ENCODE data around the gene TMEM130.

DNA sequence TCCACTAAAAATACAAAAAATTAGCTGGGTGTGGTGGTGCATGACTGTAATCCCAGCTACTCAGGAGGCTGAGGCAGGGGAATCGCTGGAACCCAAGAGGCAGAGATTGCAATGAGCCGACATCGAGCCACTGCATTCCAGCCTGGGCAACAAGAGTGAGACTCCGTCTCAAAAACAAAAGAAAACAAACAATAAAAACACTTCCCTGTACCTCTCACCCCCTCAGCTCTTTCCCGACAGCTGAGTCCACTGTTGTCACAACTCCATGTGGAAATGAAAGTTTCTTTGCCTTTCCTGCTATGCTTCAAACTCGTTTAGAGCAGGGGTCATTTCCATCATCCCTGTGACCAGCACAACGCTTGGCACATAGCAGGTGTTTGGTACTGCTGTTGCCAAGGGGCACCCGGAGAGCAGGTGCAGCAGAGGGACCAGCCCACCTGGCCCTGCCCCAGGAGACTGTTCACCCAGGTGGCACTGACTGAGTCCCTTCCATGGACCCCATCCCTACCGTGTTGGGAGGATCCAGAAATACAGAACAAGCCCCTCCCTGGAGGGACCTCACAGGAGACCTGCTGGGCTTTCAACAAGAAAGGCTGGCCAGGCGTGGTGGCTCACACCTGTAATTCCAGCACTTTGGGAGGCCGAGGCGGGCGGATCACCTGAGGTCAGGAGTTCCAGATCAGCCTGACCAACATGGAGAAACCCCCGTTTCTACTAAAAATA lies 4.9 kb downstream of the TMEM130 start:
- TF ChIP-seq EP300 (IDR thresholded peaks at IDR 0.05) = no peak
- TF ChIP-seq, protein P1, sequence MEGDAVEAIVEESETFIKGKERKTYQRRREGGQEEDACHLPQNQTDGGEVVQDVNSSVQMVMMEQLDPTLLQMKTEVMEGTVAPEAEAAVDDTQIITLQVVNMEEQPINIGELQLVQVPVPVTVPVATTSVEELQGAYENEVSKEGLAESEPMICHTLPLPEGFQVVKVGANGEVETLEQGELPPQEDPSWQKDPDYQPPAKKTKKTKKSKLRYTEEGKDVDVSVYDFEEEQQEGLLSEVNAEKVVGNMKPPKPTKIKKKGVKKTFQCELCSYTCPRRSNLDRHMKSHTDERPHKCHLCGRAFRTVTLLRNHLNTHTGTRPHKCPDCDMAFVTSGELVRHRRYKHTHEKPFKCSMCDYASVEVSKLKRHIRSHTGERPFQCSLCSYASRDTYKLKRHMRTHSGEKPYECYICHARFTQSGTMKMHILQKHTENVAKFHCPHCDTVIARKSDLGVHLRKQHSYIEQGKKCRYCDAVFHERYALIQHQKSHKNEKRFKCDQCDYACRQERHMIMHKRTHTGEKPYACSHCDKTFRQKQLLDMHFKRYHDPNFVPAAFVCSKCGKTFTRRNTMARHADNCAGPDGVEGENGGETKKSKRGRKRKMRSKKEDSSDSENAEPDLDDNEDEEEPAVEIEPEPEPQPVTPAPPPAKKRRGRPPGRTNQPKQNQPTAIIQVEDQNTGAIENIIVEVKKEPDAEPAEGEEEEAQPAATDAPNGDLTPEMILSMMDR (IDR thresholded peaks at IDR 0.05) = no peak
- TF ChIP-seq POLR2A (IDR thresholded peaks at IDR 0.05) = no peak
